OCI-LY1 (cell line): Measurements from ENCODE around the gene DNAJC6.

Experiments used
- H2AFZ ChIP-seq: fragments of 200-600 bp; sonication (generic), shearing (Covaris generic); 2 replicates; pipeline ENCODE4 v1.6.0; 2014; ENCODE audit warnings: antibody characterized with exemption, mild to moderate bottlenecking, low read length
- H3F3A ChIP-seq: fragments of 200-600 bp; sonication (generic), shearing (Covaris generic); 2 replicates; pipeline ENCODE4 v1.6.0; 2014; ENCODE audit warnings: mild to moderate bottlenecking, antibody characterized with exemption, low read length, moderate library complexity; ENCODE audit not compliant: insufficient read depth
- H3K27ac ChIP-seq: fragments of 200-600 bp; sonication (generic); 2 replicates; pipeline ENCODE4 v1.5.1; 2014; ENCODE audit warnings: low read length, mixed run types, mild to moderate bottlenecking, low read depth; ENCODE audit not compliant: poor library complexity, severe bottlenecking
- H3K27me3 ChIP-seq: fragments of 200-600 bp; sonication (generic); 2 replicates; pipeline ENCODE4 v1.6.0; 2014; ENCODE audit warnings: antibody characterized with exemption, mild to moderate bottlenecking, low read length, moderate library complexity; ENCODE audit not compliant: insufficient read depth
- H3K36me3 ChIP-seq: fragments of 200-600 bp; sonication (generic); 2 replicates; pipeline ENCODE4 v1.6.1; 2014; ENCODE audit warnings: mild to moderate bottlenecking, antibody characterized with exemption, low read length, moderate library complexity, mixed read lengths; ENCODE audit not compliant: insufficient read depth
- H3K4me1 ChIP-seq: fragments of 200-600 bp; sonication (generic); 2 replicates; pipeline ENCODE4 v1.5.1; 2014; ENCODE audit warnings: mild to moderate bottlenecking, low read length, moderate library complexity; ENCODE audit not compliant: insufficient read depth, severe bottlenecking
- H3K4me2 ChIP-seq: fragments of 200-600 bp; sonication (generic), shearing (Covaris generic); 2 replicates; pipeline ENCODE4 v1.6.1; 2014; ENCODE audit warnings: low read length
- H3K4me3 ChIP-seq: fragments of 200-600 bp; sonication (generic); 2 replicates; pipeline ENCODE4 v1.5.1; 2014; ENCODE audit warnings: low read length, low read depth, mild to moderate bottlenecking, mixed read lengths; ENCODE audit not compliant: poor library complexity, severe bottlenecking
- H3K79me2 ChIP-seq: fragments of 200-600 bp; shearing (Covaris generic); 2 replicates; pipeline ENCODE4 v1.6.1; 2016; ENCODE audit warnings: mixed run types, low read length, mixed read lengths; ENCODE audit not compliant: insufficient read depth
- H3K9ac ChIP-seq: fragments of 200-600 bp; sonication (generic), shearing (Covaris generic); 2 replicates; pipeline ENCODE4 v1.6.1; 2014; ENCODE audit warnings: mild to moderate bottlenecking, low read length, mixed read lengths
- H3K9me2 ChIP-seq: fragments of 200-600 bp; sonication (generic), shearing (Covaris generic); 2 replicates; pipeline ENCODE4 v1.6.1; 2014; ENCODE audit warnings: low read depth, mild to moderate bottlenecking, low read length, mixed read lengths
- H3K9me3 ChIP-seq: fragments of 200-600 bp; shearing (Covaris generic); 2 replicates; pipeline ENCODE4 v1.6.1; 2014; ENCODE audit warnings: low read length, mixed read lengths
- H4K20me1 ChIP-seq: fragments of 200-600 bp; sonication (generic), shearing (Covaris generic); 2 replicates; pipeline ENCODE4 v1.6.0; 2016; ENCODE audit warnings: mild to moderate bottlenecking, low read length; ENCODE audit not compliant: insufficient read depth
- EZH2 ChIP-seq: fragments of 200-600 bp; sonication (generic), shearing (Covaris generic); IDR thresholded peaks from 2 replicates; pipeline ENCODE4 v1.8.0; 2017; ENCODE audit warnings: borderline replicate concordance, mixed run types, mild to moderate bottlenecking, antibody characterized with exemption, low read length, moderate library complexity, mixed read lengths
- TF ChIP-seq, protein P1 (sequence below): fragments of 200-600 bp; sonication (generic), shearing (Covaris generic); IDR thresholded peaks from 2 replicates; pipeline ENCODE4 v1.5.1; 2017; ENCODE audit warnings: mild to moderate bottlenecking, antibody characterized with exemption, low read length, moderate library complexity, mixed read lengths

Gene DNAJC6

GRCh38 chr1:65412984-65413375, 103.6 kb downstream of the DNAJC6 start:
- Histone ChIP-seq H3K79me2 (no peaks in the 10 kb centered on the region), H3F3A (no peaks in the 10 kb centered on the region), H3K9me3 (no peaks in the 10 kb centered on the region), H3K4me1 (no peaks in the 10 kb centered on the region), H4K20me1 (no peaks in the 10 kb centered on the region), H3K27me3 (no peaks in the 10 kb centered on the region), H3K27ac (no peak overlapping the region), H3K36me3 (0 out of 2 replicates have a peak, but pooled peaks cover 3% of the 10 kb centered on the region), H3K9me2 (no peaks in the 10 kb centered on the region), H3K9ac (no peak overlapping the region), H2AFZ (no peak overlapping the region), H3K4me3 (no peak overlapping the region), H3K4me2 (no peak overlapping the region)
- TF ChIP-seq EZH2 = no peak
- TF ChIP-seq, protein P1, sequence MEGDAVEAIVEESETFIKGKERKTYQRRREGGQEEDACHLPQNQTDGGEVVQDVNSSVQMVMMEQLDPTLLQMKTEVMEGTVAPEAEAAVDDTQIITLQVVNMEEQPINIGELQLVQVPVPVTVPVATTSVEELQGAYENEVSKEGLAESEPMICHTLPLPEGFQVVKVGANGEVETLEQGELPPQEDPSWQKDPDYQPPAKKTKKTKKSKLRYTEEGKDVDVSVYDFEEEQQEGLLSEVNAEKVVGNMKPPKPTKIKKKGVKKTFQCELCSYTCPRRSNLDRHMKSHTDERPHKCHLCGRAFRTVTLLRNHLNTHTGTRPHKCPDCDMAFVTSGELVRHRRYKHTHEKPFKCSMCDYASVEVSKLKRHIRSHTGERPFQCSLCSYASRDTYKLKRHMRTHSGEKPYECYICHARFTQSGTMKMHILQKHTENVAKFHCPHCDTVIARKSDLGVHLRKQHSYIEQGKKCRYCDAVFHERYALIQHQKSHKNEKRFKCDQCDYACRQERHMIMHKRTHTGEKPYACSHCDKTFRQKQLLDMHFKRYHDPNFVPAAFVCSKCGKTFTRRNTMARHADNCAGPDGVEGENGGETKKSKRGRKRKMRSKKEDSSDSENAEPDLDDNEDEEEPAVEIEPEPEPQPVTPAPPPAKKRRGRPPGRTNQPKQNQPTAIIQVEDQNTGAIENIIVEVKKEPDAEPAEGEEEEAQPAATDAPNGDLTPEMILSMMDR = no peak

DNA sequence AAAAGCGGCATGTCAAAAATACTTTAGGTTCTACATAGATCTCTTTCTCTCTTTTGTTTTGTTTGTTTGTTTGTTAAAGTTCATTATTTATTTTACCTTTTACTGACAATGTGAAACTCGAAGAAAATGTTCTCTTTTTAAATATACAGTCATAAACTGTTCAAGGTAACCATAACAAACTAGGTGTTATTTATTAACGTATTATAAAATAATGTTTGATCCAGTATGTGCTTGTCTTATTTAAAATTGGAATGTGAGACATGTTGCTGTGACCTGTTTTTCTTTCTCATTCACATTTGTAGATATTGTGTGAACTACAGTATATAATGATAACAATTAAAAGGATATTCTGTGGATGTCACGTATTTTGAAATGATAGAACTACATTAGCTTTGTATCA, 105.2 kb downstream of the DNAJC6 start:
- H2AFZ ChIP-seq = no peak overlapping the region

GRCh38 chr1:65416767-65417166, 107.4 kb downstream of the DNAJC6 start:
- Histone ChIP-seq H2AFZ (no peak overlapping the region), H3K27me3 (no peaks in the 10 kb centered on the region), H3K4me1 (peaks cover 16% of the 10 kb centered on the region), H3K4me2 (no peak overlapping the region), H3K79me2 (0 out of 2 replicates have a peak, but pooled peaks cover 9% of the 10 kb centered on the region), H4K20me1 (no peaks in the 10 kb centered on the region), H3K9me3 (no peaks in the 10 kb centered on the region), H3K9me2 (no peaks in the 10 kb centered on the region), H3K27ac (no peak overlapping the region), H3K4me3 (no peak overlapping the region), H3F3A (no peaks in the 10 kb centered on the region), H3K9ac (no peak overlapping the region), H3K36me3 (no peaks in the 10 kb centered on the region)
- TF ChIP-seq, protein P1 = no peak
- no peak for TF ChIP-seq EZH2

More for the DNA sequence above, 105.2 kb downstream of the DNAJC6 start:
- Histone ChIP-seq H3K9ac (no peak overlapping the region), H3K4me1 (peaks cover 8% of the 10 kb centered on the region), H3K27me3 (no peaks in the 10 kb centered on the region), H3F3A (no peaks in the 10 kb centered on the region), H3K4me3 (no peak overlapping the region), H3K79me2 (no peaks in the 10 kb centered on the region), H3K27ac (no peak overlapping the region), H3K9me3 (no peaks in the 10 kb centered on the region), H3K36me3 (0 out of 2 replicates have a peak, but pooled peaks cover 3% of the 10 kb centered on the region), H4K20me1 (no peaks in the 10 kb centered on the region), H3K9me2 (no peaks in the 10 kb centered on the region), H3K4me2 (no peak overlapping the region)
- TF ChIP-seq, protein P1 = no peak
- no peak for TF ChIP-seq EZH2
